GM21528 (cell line): Measurements from ENCODE around the gene DNAJC13.

Source experiments
- ATAC-seq: cut with Tn5 transposase; IDR thresholded peaks from one replicate; pipeline ENCODE4 v1.9.1; 2021; ENCODE audit warnings: mild to moderate bottlenecking, moderate library complexity; ENCODE audit not compliant: unreplicated experiment, low FRiP score

The DNAJC13 gene

DNA sequence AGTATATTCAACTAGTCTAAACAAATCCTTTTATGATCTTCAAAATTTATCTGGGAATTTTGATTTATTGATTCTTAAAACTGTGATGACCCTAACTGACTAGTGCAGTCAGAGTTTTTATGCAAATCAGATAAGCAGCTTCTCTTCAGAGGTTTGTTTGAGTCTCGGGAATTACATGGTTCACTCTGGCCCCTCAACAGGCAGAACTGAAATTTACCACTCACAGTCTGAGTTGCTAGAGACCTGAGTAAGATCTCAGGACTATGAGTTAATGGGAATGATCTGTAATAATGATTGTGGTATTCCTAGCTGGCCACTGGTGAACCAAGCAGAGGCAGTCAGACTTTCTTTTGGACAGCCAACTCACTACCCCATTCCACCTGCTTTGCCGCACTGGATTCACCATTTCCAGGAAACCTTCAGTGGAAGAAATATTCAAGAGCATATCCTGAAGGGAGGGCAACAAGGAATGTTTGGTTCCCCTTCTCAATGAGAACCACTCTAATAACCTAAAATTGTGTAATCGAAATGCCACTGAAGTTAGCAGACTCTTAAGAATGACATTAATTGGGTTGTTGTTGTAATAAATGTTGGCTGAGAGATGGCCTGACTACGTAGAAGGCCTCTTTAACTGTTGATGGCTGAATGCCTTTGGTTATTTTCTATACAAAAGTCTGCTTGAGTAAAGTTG lies 11.5 kb upstream of the DNAJC13 start:
- no peak for ATAC-seq

DNA sequence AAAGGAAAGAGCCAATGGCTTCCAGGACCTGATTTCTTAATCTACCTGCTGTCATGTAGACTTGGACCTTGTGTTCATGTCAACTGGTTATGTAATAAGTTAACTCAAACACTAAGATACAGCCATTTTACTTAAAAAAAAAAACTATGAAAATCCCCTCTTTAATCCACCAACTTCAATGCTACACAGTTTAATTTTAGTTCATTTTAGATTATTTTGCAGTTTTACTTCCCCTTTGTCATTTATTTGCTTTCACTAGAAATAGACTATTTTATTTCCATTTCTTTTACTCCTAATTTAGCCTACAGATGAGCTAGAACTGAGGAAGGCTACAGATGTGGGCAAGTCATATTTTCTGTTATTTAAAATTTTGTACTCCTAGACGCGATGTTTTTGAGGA lies 10.7 kb upstream of the DNAJC13 start:
- no peak for ATAC-seq

GRCh38 chr3:132407025-132407424 lies 10.3 kb upstream of the DNAJC13 start:
- no peak for ATAC-seq

GRCh38 chr3:132414841-132415240 lies 2.5 kb upstream of the DNAJC13 start:
- no peak for ATAC-seq

DNA sequence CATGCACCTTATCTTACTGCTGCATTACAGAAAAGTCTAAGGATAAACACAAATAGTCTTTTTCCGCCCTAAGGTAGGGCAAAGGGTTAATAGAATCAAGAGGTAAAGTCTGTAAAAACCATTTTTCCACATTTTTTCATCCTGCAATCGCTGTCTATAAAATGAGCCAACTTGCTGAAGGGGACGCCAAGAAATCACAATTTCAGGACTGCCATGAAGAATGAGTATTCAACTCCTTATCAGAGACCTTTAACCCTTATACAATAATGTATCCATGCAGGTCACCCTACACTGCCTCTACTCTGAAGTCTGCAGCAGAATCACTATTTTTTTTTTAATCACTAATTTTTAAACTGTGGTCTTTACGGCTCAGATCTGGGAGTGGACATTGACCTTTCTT lies 1.1 kb upstream of the DNAJC13 start:
- ATAC-seq = no peak

DNA sequence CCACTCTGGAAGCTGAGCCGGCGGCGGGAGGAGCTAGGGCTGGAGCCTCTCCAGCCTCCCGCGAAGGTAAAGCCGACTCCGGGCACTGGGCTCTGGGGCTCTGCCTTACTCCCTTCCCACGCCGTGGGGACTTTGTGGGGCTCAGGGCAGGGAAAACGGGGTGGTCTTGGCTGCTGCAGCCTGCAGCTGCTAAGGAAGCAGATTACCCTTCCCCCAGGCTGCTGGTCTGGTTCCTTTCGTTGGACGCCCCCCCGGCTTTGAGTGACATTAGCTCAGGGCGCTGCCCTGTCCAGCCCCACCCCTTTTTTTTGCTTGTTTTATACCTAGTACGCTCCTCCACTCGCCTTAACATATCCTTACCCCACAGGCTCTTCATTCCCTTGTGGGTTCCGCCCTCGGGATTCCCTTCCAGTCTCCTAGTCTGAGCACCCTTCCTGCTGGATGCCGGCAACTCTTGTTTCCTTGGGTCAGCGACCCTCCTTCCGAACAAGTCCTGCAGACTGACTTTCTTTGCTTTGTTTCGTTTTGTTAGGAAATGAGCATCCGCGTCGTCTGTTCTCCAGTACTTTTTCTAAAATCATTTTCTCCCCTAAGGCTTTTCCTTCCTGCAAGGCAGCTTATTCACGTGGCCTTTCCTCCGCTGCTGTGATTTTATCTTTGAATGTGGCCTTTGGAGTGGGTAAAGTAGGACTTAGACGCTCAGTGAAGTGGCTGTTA lies 551 bp downstream of the DNAJC13 start:
- peak; percentile 60 for ATAC-seq

DNA sequence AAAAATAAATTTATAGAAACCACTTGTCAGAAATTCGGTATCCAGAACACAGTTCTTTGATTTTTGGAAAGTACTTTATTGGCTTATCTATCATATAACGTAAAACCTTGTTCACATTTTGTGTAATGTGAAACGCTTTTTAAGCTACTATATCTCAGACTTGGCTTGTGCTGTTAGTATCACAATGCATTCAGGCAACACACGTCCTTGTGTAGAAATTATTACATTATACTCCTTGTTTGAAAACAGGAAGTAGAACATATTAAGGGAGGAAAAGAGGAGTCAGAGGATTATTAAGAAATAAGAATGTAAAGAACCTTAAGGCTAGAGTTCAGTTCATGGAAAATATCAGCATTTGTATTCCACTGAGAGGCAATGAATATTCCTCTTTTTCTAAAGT lies 1.6 kb downstream of the DNAJC13 start:
- no peak for ATAC-seq

DNA sequence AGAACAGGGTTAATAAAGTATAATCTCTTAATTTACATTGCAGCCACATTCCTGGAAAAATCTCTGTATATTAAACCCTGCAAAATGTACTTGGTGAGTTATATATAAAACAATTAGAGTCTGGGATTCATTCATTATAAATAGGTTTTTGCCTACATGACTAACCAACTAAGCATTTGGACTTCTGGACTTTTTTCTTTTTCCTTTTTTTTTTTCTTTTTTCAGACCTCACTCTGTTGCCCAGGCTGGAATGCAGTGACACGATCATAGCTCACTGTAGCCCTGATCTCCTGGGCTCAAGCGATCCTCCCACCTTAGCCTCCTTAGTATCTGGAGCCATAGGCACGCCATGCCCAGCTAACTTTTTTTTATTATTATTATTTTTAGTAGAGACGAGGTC lies 4.5 kb downstream of the DNAJC13 start:
- ATAC-seq = no peak

GRCh38 chr3:132422531-132422930 lies 5.2 kb downstream of the DNAJC13 start:
- ATAC-seq = no peak

DNA sequence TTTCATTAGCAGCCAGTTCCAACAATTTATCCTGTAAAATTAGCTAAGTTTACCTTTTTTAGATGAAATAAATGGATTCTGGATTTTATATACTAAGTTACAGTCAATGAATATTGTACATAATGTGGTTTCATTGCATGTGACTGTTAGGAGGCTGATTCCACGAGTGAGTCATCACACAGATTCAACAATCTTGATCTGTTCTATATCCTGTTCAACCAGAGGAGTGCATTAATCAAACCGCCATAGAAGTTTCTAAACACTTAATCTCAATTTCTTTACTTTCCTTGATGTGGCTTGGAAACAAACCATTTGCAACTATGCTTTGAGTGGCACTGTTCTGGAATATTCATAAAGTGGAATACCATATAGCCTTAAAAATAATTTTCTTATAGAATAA lies 15.3 kb downstream of the DNAJC13 start:
- no peak for ATAC-seq

- no peak for ATAC-seq
Measured at GRCh38 chr3:132433121-132433520, 15.8 kb downstream of the DNAJC13 start.

DNA sequence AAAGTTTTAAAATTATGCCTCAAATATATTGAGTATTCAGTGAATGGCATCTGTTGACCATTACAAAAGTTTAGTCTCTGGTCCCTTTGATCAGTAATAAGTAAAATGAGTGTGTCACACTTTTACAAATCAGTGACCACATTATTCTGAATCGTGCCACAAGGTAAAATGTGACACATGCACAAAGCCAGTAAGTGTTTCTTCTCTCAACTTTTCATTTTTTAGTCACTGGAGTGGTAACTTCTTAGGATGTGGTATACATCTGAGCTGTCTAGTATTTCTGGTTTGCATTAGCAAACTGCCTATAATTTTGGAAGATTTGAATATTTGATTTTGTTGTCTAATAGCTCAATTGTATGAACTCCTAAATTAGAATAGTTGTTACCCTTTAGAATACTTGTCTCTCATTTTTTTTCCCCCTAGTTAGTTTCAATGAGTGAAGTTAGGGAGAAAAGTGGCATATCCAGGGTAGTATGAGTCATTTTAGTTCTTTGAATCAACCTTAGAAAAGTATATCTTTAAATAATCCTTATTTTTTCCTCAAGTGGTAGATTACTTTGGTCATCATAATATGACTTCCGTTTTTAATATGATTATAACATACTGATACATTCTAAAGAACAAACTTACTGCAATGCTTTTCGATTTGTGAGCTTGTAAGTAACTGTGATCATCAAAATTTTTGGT lies 18.1 kb downstream of the DNAJC13 start:
- ATAC-seq = no peak

GRCh38 chr3:132435911-132436425 lies 18.7 kb downstream of the DNAJC13 start:
- no peak for ATAC-seq

DNA sequence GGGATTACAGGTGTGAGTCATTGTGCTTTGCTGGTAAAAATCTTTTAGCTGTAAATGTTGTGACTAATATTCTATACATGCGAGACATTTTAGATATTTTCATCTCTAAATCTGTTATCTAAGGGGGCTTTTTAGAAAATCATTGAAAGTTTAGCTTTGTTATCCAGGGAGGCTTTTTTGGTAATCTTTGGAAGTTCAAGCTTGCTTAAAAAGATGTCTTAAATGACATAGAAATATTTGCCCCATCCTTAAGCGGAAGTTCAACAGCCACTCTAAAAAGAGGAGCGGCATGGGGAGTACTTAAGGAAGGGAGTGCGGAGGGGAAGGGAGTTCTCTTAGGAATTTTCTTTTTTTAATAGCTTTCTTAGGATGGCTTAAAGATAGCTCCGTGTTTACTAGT lies 26.1 kb downstream of the DNAJC13 start:
- ATAC-seq = no peak

- ATAC-seq = no peak
Measured at GRCh38 chr3:132444383-132444782, 27.1 kb downstream of the DNAJC13 start.

DNA sequence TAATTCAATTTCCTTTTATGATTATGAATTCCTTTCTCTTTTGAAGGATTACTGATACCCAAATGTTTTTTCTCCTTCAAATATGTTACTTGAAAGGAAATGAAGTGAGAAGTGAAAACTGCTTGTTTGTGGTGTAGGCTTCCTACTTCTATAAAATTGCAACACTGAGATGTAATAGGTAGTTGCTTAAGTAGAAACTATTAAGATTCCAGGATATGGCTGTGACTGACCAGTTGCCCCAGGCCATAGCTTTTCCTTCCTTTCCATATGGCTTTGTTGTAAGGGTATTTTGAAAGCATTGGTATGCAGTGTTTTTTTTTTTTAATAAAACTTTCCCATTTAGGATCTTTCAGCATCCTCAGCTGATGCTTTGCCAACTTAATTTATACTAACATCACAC lies 28.5 kb downstream of the DNAJC13 start:
- no peak for ATAC-seq

GRCh38 chr3:132448216-132448961 lies 31.1 kb downstream of the DNAJC13 start:
- no peak for ATAC-seq

DNA sequence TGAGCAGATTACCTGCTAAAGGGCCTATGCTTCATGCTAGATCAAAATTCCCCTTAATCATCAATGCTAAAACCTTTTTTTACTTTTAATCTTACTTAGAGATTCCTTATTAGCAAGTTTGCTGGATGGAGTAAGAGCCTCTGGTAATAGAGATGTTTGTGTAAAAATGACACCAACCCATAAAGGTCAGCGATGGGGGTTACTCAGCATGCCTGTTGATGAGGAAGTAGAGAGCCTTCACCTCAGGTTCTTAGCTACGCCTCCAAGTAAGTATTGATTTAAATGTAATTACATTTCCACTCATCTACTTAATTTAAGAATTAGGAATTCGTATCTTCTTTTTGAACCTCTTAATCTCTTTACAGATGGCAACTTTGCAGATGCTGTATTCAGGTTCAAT lies 38.8 kb downstream of the DNAJC13 start:
- no peak for ATAC-seq

DNA sequence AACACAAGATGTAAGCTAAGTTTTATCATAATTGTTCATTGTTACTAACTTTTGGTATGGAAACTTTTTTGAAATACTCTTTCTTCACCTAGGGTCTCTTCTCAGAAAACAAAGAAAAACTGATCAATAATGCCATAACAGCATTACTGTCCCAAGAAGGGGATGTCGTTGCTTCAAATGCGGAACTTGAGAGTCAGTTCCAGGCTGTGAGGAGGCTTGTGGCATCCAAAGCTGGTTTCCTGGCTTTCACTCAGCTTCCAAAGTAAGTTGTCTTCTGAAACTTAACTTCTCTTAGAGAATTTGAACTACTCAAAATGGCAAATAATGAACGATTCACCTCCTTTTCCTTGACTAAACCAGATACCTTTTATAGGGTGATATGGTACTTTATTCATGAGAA lies 39.3 kb downstream of the DNAJC13 start:
- no peak for ATAC-seq

DNA sequence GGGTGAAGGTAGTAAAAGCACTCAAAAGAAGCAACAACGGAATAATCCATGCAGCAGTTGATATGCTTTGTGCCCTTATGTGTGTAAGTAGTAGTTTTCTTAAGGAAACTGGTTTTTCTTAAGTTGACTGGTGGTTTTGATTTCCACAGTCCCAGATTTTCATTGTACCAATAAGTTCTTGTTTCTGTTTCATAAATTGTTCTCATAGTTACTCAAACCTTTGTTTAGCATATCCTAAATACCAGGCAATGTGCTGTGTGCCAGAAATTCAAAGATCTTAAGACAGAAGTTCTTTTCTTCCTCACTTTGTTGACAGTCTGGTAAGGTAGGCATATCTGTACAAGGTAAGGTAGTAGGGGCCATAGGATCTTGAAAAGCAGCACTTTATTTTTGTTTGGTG lies 40.0 kb downstream of the DNAJC13 start:
- ATAC-seq = no peak

GRCh38 chr3:132459551-132459950 lies 42.2 kb downstream of the DNAJC13 start:
- no peak for ATAC-seq
